GM19372 (cell line): Measurements from ENCODE around the gene NPPB.

Source experiments
- ATAC-seq: cut with Tn5 transposase; IDR thresholded peaks from one replicate; pipeline ENCODE4 v1.9.1; 2021; ENCODE audit warnings: mild to moderate bottlenecking, low read depth, moderate library complexity; ENCODE audit not compliant: unreplicated experiment

The NPPB gene

GRCh38 chr1:11881749-11882441 is 23.1 kb upstream of the NPPB start:
- no peak for ATAC-seq

GRCh38 chr1:11880911-11881748 is 22.4 kb upstream of the NPPB start:
- ATAC-seq, result no peak

- ATAC-seq, result no peak
Observed at GRCh38 chr1:11880181-11880575, 21.4 kb upstream of the NPPB start.

- no peak for ATAC-seq
Observed at GRCh38 chr1:11879311-11880180, 20.8 kb upstream of the NPPB start.

GRCh38 chr1:11878891-11879190 is 20.1 kb upstream of the NPPB start:
- no peak for ATAC-seq

- ATAC-seq, result no peak
Observed at GRCh38 chr1:11878081-11878890, 19.5 kb upstream of the NPPB start.

- no peak for ATAC-seq
Observed at GRCh38 chr1:11877074-11877473, 18.3 kb upstream of the NPPB start.

- no peak for ATAC-seq
Observed at GRCh38 chr1:11875094-11875493, 16.3 kb upstream of the NPPB start.

GRCh38 chr1:11874624-11875023 is 15.9 kb upstream of the NPPB start:
- ATAC-seq, result no peak

- no peak for ATAC-seq
Observed at GRCh38 chr1:11874258-11874562, 15.5 kb upstream of the NPPB start.

- no peak for ATAC-seq
Observed at GRCh38 chr1:11873395-11874257, 14.9 kb upstream of the NPPB start.

GRCh38 chr1:11872545-11872944 is 13.8 kb upstream of the NPPB start:
- ATAC-seq, result no peak

- ATAC-seq, result no peak
Observed at GRCh38 chr1:11869650-11870207, 11.0 kb upstream of the NPPB start.

- ATAC-seq, result no peak
Observed at GRCh38 chr1:11869104-11869503, 10.4 kb upstream of the NPPB start.

GRCh38 chr1:11868331-11868980 is 9.7 kb upstream of the NPPB start:
- no peak for ATAC-seq

- no peak for ATAC-seq
Observed at GRCh38 chr1:11862890-11863289, 4.1 kb upstream of the NPPB start.

- no peak for ATAC-seq
Observed at GRCh38 chr1:11860587-11860986, 1.8 kb upstream of the NPPB start.

- ATAC-seq, result no peak
Observed at GRCh38 chr1:11860083-11860482, 1.3 kb upstream of the NPPB start.
